Urinary bladder (tissue), 4 donors: ENCODE measurements around the gene EHD1. TPM values are rescaled to one million over a fixed set of nuclear protein-coding genes. Genes with fewer than 3 reads are reported as not detected.

Experiments used
- DNase-seq: peaks from one replicate; pipeline ENCODE4 v3.0.0-alpha.2; 2015; ENCODE audit errors: extremely low spot score
- H3K27ac ChIP-seq: one replicate; pipeline ENCODE4 v1.5.1; 2013; ENCODE audit warnings: low read depth, mild to moderate bottlenecking, moderate library complexity
- H3K36me3 ChIP-seq: one replicate; pipeline ENCODE4 v1.6.1; 2013; ENCODE audit warnings: mild to moderate bottlenecking, moderate library complexity; ENCODE audit not compliant: insufficient read depth
- H3K4me1 ChIP-seq: one replicate; pipeline ENCODE4 v1.6.1; 2013; ENCODE audit warnings: mild to moderate bottlenecking, moderate library complexity; ENCODE audit not compliant: insufficient read depth
- H3K4me3 ChIP-seq: one replicate; pipeline ENCODE4 v1.5.1; 2013; ENCODE audit warnings: low read depth, low read length
- WGBS: extraction: QIAGEN DNeasy Blood & Tissue Kit; methylation state at CpG from one replicate; pipeline ENCODE4 v1.1.7; 2013; 5-methylcytosine and 5-hydroxymethylcytosine counted together
- polyA plus RNA-seq: library from polyadenylated mRNA; stranded (reverse); fragments of 200-250 nt; gene quantifications from one replicate; pipeline ENCODE4 v1.2.3, GENCODE V29; 2013
- small RNA-seq: library from RNA; depleted of rRNA; stranded (forward); fragments of <200 nt; gene quantifications from one replicate; pipeline ENCODE3, GENCODE V24; 2014
- total RNA-seq: library from RNA; depleted of rRNA; stranded (reverse); fragments of >200 nt; gene quantifications from one replicate; pipeline ENCODE4 v1.2.3, GENCODE V29; 2014
- donor health status: healthy with polysubstance abuse.
- donor health status: healthy.

EHD1 gene
- total and polyA plus RNA-seq, 2 donors = 31.3 to 50.5 TPM

GRCh38 chr11:64804346-64805210 lies 73.8 kb downstream of the EHD1 start:
- H3K27ac ChIP-seq = no peak overlapping the region
- DNase-seq = no peak
- WGBS = 92% methylated on average over 41 of the region's 41 CpGs
- H3K36me3 ChIP-seq = no peaks in the 10 kb centered on the region
- H3K4me1 ChIP-seq = no peaks in the 10 kb centered on the region
- H3K4me3 ChIP-seq = no peak overlapping the region

GRCh38 chr11:64803846-64804345 lies 74.5 kb downstream of the EHD1 start:
- WGBS = 38% methylated on average over 15 of the region's 15 CpGs
- H3K4me1 ChIP-seq = no peaks in the 10 kb centered on the region
- no peak for DNase-seq
- peak overlapping the region; percentile 38 for H3K27ac ChIP-seq
- H3K4me3 ChIP-seq = peak overlapping the region; percentile 60
- no peaks in the 10 kb centered on the region for H3K36me3 ChIP-seq

- H3K4me1 ChIP-seq = no peaks in the 10 kb centered on the region
- 1% methylated on average over 58 of the region's 58 CpGs for WGBS
- H3K4me3 ChIP-seq = peak within 1 kb of the TSS; percentile 60
- H3K27ac ChIP-seq = peak within 1 kb of the TSS; percentile 46
- DNase-seq = peak; percentile 72
- no peaks in the 10 kb centered on the region for H3K36me3 ChIP-seq
These were observed 75.1 kb downstream of the EHD1 start, which contains the start of gene MAP4K2 for GRCh38 chr11:64803158-64803845. Gene MAP4K2, minus strand, starts transcription at chr11:64803214. Its CDS starts 65 bp downstream, at chr11:64803149.

GRCh38 chr11:64802370-64803157 lies 75.9 kb downstream of the EHD1 start:
- H3K4me3 ChIP-seq = peak overlapping the region; percentile 60
- WGBS = 12% methylated on average over 54 of the region's 54 CpGs
- H3K27ac ChIP-seq = peak overlapping the region; percentile 46
- no peak for DNase-seq
- H3K4me1 ChIP-seq = no peaks in the 10 kb centered on the region
- no peaks in the 10 kb centered on the region for H3K36me3 ChIP-seq

Small RNA genes within 50 kb of the gene (small RNA-seq; reads per million reads assigned to genes)
- not detected for gene MIR6749
- 0.12 reads per million for gene MIR6750

Other genes with a start within 250 kb of the EHD1 start
- 11.5 TPM for gene NRXN2, start 155.4 kb downstream of the EHD1 start, total RNA-seq
- gene NRXN2, start 155.4 kb downstream of the EHD1 start, polyA plus RNA-seq = 30.5 TPM
- 7.6 TPM for gene RASGRP2, start 134.5 kb downstream of the EHD1 start, total RNA-seq
- gene RASGRP2, start 134.5 kb downstream of the EHD1 start, polyA plus RNA-seq = 46.1 TPM
- gene PYGM, start 118.6 kb downstream of the EHD1 start, total RNA-seq = 15.1 TPM
- gene PYGM, start 118.6 kb downstream of the EHD1 start, polyA plus RNA-seq = 33.6 TPM
- 111 TPM for gene SF1, start 100.1 kb downstream of the EHD1 start, total RNA-seq
- 115 TPM for gene SF1, start 100.1 kb downstream of the EHD1 start, polyA plus RNA-seq
- gene MAP4K2, start 75.4 kb downstream of the EHD1 start, total RNA-seq = 11.7 TPM
- gene MAP4K2, start 75.4 kb downstream of the EHD1 start, polyA plus RNA-seq = 13.9 TPM
- 11.3 TPM for gene MEN1, start 68.1 kb downstream of the EHD1 start, total RNA-seq
- gene MEN1, start 68.1 kb downstream of the EHD1 start, polyA plus RNA-seq = 17.4 TPM
- gene CDC42BPG, start 34.0 kb downstream of the EHD1 start, total RNA-seq = 4.3 TPM
- gene CDC42BPG, start 34.0 kb downstream of the EHD1 start, polyA plus RNA-seq = 3.2 TPM
- gene ATG2A, start 38.6 kb upstream of the EHD1 start, total RNA-seq = 7.6 TPM
- gene ATG2A, start 38.6 kb upstream of the EHD1 start, polyA plus RNA-seq = 21.4 TPM
- 7.3 TPM for gene PPP2R5B, start 46.1 kb upstream of the EHD1 start, total RNA-seq
- gene PPP2R5B, start 46.1 kb upstream of the EHD1 start, polyA plus RNA-seq = 22.1 TPM
- gene GPHA2, start 57.3 kb upstream of the EHD1 start, total RNA-seq = not detected
- not detected for gene GPHA2, start 57.3 kb upstream of the EHD1 start, polyA plus RNA-seq
- gene MAJIN, start 93.5 kb upstream of the EHD1 start, total RNA-seq = not detected
- gene MAJIN, start 93.5 kb upstream of the EHD1 start, polyA plus RNA-seq = not detected
- 0.85 TPM for gene BATF2, start 118.3 kb upstream of the EHD1 start, total RNA-seq
- 5.8 TPM for gene BATF2, start 118.3 kb upstream of the EHD1 start, polyA plus RNA-seq
- 37.9 TPM for gene ARL2, start 135.5 kb upstream of the EHD1 start, total RNA-seq
- gene ARL2, start 135.5 kb upstream of the EHD1 start, polyA plus RNA-seq = 170 TPM
- gene SNX15, start 148.8 kb upstream of the EHD1 start, total RNA-seq = 9.4 TPM
- gene SNX15, start 148.8 kb upstream of the EHD1 start, polyA plus RNA-seq = 34.5 TPM
- 3.0 TPM for gene SAC3D1, start 162.6 kb upstream of the EHD1 start, total RNA-seq
- gene SAC3D1, start 162.6 kb upstream of the EHD1 start, polyA plus RNA-seq = 14.7 TPM
- 11.7 TPM for gene NAALADL1, start 179.9 kb upstream of the EHD1 start, total RNA-seq
- 38.1 TPM for gene NAALADL1, start 179.9 kb upstream of the EHD1 start, polyA plus RNA-seq
- 3.9 TPM for gene CDCA5, start 205.4 kb upstream of the EHD1 start, total RNA-seq
- gene CDCA5, start 205.4 kb upstream of the EHD1 start, polyA plus RNA-seq = 1.2 TPM
- gene ZFPL1, start 205.6 kb upstream of the EHD1 start, total RNA-seq = 14.6 TPM
- 50.8 TPM for gene ZFPL1, start 205.6 kb upstream of the EHD1 start, polyA plus RNA-seq
- 107 TPM for gene VPS51, start 217.6 kb upstream of the EHD1 start, total RNA-seq
- 167 TPM for gene VPS51, start 217.6 kb upstream of the EHD1 start, polyA plus RNA-seq
- gene TM7SF2, start 233.3 kb upstream of the EHD1 start, total RNA-seq = 9.6 TPM
- 12.1 TPM for gene TM7SF2, start 233.3 kb upstream of the EHD1 start, polyA plus RNA-seq
- 2.6 TPM for gene ZNHIT2, start 239.1 kb upstream of the EHD1 start, total RNA-seq
- gene ZNHIT2, start 239.1 kb upstream of the EHD1 start, polyA plus RNA-seq = 19.8 TPM
- gene FAU, start 243.5 kb upstream of the EHD1 start, total RNA-seq = 177 TPM
- 1,282 TPM for gene FAU, start 243.5 kb upstream of the EHD1 start, polyA plus RNA-seq
- gene MRPL49, start 243.7 kb upstream of the EHD1 start, total RNA-seq = 26.8 TPM
- 55.6 TPM for gene MRPL49, start 243.7 kb upstream of the EHD1 start, polyA plus RNA-seq